H54 (cell line): Measurements from ENCODE around the gene ARPC5.

Experiments
- DNase-seq: peaks from one replicate; pipeline ENCODE4 v3.0.0; 2011; ENCODE audit warnings: low spot score, mixed read lengths; ENCODE audit not compliant: insufficient read length
- FAIRE-seq: peaks from 3 replicates; lab custom pipeline; 2011; peaks lifted over from hg19 to GRCh38; lab: Jason Lieb, UNC
- POLR2A ChIP-seq: IDR thresholded peaks from 2 replicates; pipeline ENCODE4 v1.6.1; 2011; ENCODE audit warnings: low read depth, mild to moderate bottlenecking, low read length

Gene ARPC5

GRCh38 chr1:183653876-183654451 is 18.4 kb upstream of the ARPC5 start:
- TF ChIP-seq POLR2A = no peak
- no peak for FAIRE-seq
- no peak for DNase-seq

GRCh38 chr1:183653462-183653794 is 17.8 kb upstream of the ARPC5 start:
- no peak for DNase-seq
- no peak for FAIRE-seq
- no peak for TF ChIP-seq POLR2A

GRCh38 chr1:183652547-183653461 is 17.2 kb upstream of the ARPC5 start, which contains the start of gene APOBEC4:
TSS of gene APOBEC4 (minus strand) at chr1:183653316. CDS start at chr1:183648781, 4,535 bp downstream.
- FAIRE-seq (no peak), DNase-seq (no peak)
- no peak for TF ChIP-seq POLR2A

DNA sequence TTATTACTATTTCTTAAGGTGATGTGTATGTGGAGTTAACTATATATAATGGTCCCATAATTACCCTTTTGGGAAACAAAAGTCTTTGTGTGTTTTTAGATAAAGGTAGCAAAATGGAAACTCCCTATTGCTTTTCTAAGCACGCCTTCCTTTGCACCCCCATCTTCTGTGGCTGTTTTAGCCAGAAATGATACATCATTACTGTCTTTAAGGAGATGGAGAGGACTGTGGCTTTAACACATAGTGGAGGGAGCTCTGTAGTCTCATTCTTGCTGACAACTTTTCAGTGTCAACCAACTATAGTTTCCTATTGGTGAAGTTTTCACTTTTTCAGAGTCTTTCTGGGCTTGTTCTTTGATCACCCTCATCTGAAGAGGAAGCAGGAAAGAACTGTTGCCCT is 16.5 kb upstream of the ARPC5 start:
- FAIRE-seq (no peak), DNase-seq (no peak)
- no peak for TF ChIP-seq POLR2A

- DNase-seq (no peak), FAIRE-seq (no peak)
- no peak for TF ChIP-seq POLR2A
Measured at GRCh38 chr1:183651612-183652011, 16.0 kb upstream of the ARPC5 start.

DNA sequence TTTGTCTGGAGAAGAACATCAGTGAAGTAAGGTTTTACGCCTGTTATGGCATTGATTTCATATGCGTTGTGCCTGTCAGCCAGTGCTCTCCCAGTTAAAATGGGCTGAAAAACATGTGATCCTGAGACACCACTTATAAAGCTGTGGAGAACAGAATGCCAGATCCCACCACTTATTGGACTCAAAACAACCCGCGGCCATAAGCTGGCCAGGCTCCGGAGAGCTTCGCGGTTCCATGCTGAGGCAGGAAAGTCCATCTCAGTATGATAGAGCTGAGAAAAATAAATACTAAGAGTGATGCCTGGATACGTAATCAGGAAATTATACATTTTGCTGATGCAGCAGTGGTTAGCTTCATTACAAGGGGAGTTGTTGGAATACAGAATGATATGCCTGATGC is 12.5 kb upstream of the ARPC5 start:
- no peak for FAIRE-seq
- DNase-seq = no peak
- no peak for TF ChIP-seq POLR2A

DNA sequence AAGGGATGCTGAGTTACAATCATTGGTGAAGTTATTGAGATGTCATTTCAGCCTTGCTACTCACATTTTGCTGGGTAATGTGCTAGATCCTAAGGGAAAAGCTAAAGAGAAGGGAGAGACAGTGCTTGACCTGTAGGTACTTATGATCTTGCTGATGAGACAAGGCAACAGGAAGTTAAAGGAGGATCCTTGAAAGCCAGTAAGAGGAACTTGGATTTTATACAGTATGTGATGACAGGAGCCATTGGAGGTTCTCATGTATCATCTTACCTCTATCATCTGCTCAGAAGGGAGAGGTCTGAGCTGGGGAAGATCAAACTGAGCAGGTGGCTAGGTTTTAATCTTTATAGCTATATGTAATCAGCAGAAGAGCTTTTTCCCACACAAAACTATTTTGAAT is 11.2 kb upstream of the ARPC5 start:
- DNase-seq (no peak), FAIRE-seq (no peak)
- no peak for TF ChIP-seq POLR2A

GRCh38 chr1:183645531-183645930 is 9.9 kb upstream of the ARPC5 start:
- no peak for TF ChIP-seq POLR2A
- FAIRE-seq (no peak), DNase-seq (no peak)

GRCh38 chr1:183642166-183642565 is 6.6 kb upstream of the ARPC5 start:
- TF ChIP-seq POLR2A = no peak
- FAIRE-seq = no peak
- DNase-seq = no peak

DNA sequence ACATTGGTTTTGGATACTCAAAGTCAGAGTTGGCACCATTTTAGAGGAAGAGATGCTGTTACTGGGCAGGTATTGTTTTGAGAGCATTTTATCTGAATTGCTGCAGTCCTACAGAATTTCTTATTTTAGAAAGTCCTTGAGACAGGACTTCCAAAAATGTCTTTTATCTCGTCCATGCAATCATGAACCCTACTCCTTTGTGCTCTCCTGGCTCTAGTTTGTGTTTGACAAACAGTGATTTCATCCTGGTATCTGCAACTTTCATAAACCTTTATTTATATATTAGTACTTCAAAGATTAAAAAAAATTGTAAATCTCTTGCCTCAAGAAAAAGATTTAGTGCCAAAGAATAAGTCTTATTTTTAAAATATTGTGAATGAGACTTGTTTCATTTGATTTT is 4.6 kb upstream of the ARPC5 start:
- FAIRE-seq = no peak
- DNase-seq = no peak
- TF ChIP-seq POLR2A = no peak

DNA sequence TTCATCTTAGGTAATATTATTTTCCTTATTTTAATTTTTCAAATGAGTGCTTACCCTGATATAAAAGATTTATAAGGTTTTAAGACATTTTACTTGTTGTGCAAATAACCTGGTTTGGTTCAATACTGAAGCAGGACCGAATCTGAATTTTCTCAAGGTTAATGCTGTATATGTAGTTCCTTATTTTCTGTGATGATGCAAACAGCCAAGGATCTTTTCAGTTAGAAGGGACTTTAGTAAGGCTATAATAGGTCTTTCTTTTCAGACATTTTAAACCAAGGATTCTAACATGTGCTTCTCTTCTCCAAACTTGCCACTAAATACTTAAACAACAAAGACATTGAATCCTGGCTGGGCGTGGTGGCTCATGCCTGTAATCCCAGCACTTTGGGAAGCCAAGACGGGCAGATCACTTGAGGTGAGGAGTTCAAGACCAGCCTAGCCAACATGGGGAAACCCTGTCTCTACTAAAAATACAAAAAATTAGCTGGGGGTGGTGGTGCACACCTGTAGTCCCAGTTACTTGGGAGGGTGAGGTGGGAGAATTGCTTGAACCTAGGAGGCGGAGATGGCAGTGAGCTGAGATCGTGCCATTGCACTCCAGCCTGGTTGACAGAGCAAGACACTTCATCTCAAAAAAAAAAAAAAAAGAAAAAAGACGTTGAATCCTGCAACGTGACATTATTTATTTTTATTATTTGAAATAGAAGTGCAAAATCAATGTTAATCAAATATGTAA is 3.2 kb upstream of the ARPC5 start:
- FAIRE-seq (no peak), DNase-seq (no peak)
- no peak for TF ChIP-seq POLR2A

DNA sequence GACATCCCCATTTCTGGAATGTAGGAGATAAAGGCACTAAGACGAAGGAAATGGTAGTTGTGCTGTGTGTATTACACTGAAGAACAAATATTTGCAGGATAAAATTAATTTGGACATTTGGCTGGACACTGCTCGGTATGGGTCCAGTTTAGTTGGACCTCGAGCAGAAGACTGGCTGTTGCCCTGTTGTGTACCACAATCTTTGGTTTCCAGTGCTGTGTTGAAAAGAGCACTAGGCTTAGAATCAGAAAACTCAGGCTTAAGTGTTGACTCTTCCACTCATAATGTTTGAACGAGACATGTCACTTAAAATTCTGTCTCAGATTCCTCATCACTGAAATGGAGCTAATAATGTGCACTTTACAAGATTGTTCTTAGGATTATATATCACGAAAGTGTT is 1.2 kb upstream of the ARPC5 start:
- FAIRE-seq = no peak
- no peak for TF ChIP-seq POLR2A
- DNase-seq = no peak

- DNase-seq = no peak
Measured at GRCh38 chr1:183636334-183636682, 725 bp upstream of the ARPC5 start.

DNA sequence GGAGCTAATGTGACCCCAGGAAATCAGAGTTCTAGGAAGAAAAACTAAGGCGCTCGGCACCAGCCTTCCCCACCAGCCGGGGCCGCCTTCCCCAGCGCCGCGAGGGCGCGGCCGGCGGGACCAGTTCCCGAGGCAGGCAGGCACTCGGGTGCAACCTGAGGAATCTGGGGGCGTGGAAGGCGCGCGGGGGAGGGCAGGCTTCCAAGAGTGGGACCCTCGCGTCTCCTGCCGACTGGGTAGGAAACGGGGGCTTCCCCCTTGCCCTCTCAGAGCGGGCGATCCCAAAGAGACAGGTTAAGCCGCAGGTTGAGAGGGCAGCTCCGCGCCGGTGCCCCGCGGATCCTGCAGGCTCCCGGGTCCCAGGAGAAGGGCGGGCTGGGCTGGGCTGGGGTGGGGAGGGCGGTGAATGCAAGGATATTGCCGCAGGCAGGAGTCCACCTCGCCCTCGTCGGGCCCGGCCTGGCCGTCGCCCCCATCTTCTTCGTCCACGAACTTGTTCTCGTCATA is 431 bp downstream of the ARPC5 start:
- TF ChIP-seq POLR2A = no peak
- DNase-seq (peak; percentile 7), FAIRE-seq (no peak)

More at GRCh38 chr1:183636334-183636682, 725 bp upstream of the ARPC5 start:
- no peak for FAIRE-seq
- no peak for TF ChIP-seq POLR2A
